HepG2 (cell line): ENCODE measurements around the gene RHOT2. TPM values are rescaled to one million over a fixed set of nuclear protein-coding genes. Genes with fewer than 3 reads are reported as not detected.

Source experiments
- BHLHE40 ChIP-seq: IDR thresholded peaks from 2 replicates; pipeline ENCODE4 v1.6.1; 2011; ENCODE audit warnings: low read length, improper control_type of control experiment
- DR1 ChIP-seq: sonication (generic); formaldehyde crosslinking; IDR thresholded peaks from 2 replicates; pipeline ENCODE4 v1.8.0; 2021; ENCODE audit warnings: mild to moderate bottlenecking, missing genetic modification reagents, inconsistent platforms
- FOSL2 ChIP-seq: sonication (generic); formaldehyde crosslinking; IDR thresholded peaks from 2 replicates; pipeline ENCODE4 v1.4.0; 2020; ENCODE audit warnings: missing genetic modification reagents
- FOXC1 ChIP-seq: sonication (generic); formaldehyde crosslinking; IDR thresholded peaks from 2 replicates; pipeline ENCODE4 v1.8.0; 2022; ENCODE audit warnings: mild to moderate bottlenecking, missing genetic modification reagents, borderline replicate concordance
- SAP130 ChIP-seq: IDR thresholded peaks from 2 replicates; pipeline ENCODE4 v1.6.1; 2016; ENCODE audit warnings: low read depth
- SP4 ChIP-seq: sonication (generic); formaldehyde crosslinking; IDR thresholded peaks from 2 replicates; pipeline ENCODE4 v1.8.1; 2023; ENCODE audit warnings: mild to moderate bottlenecking, missing genetic modification reagents
- TEAD2 ChIP-seq: sonication (generic); formaldehyde crosslinking; IDR thresholded peaks from 2 replicates; pipeline ENCODE4 v1.9.0; 2021; ENCODE audit warnings: missing genetic modification reagents
- TRIM24 ChIP-seq: sonication (generic); formaldehyde crosslinking; IDR thresholded peaks from 2 replicates; pipeline ENCODE4 v1.8.0; 2022; ENCODE audit warnings: mild to moderate bottlenecking, missing genetic modification reagents
- WIZ ChIP-seq: sonication (generic); formaldehyde crosslinking; IDR thresholded peaks from 2 replicates; pipeline ENCODE4 v1.5.1; 2020; ENCODE audit warnings: mild to moderate bottlenecking, missing genetic modification reagents
- ZFP36L2 ChIP-seq: sonication (generic); formaldehyde crosslinking; IDR thresholded peaks from 2 replicates; pipeline ENCODE4 v1.4.0; 2020; ENCODE audit warnings: missing genetic modification reagents
- ZNF549 ChIP-seq: sonication (generic); formaldehyde crosslinking; IDR thresholded peaks from 2 replicates; pipeline ENCODE4 v1.5.0; 2020; ENCODE audit warnings: missing genetic modification reagents
- ZNF660 ChIP-seq: sonication (generic); formaldehyde crosslinking; IDR thresholded peaks from 2 replicates; pipeline ENCODE4 v1.5.1; 2020; ENCODE audit warnings: mild to moderate bottlenecking, low read depth, missing genetic modification reagents, borderline replicate concordance
- ZNF768 ChIP-seq: sonication (generic); formaldehyde crosslinking; IDR thresholded peaks from 2 replicates; pipeline ENCODE4 v1.4.0; 2020; ENCODE audit warnings: missing genetic modification reagents
- ZNF850 ChIP-seq: sonication (generic); formaldehyde crosslinking; conservative IDR thresholded peaks from 2 replicates; pipeline ENCODE4 v1.9.0; 2021; ENCODE audit warnings: mild to moderate bottlenecking, missing genetic modification reagents
- ZNF891 ChIP-seq: sonication (generic); formaldehyde crosslinking; IDR thresholded peaks from 2 replicates; pipeline ENCODE4 v1.5.0; 2020; ENCODE audit warnings: mild to moderate bottlenecking, missing genetic modification reagents
- polyA plus RNA-seq, 8 experiments: library from polyadenylated mRNA; depleted of rRNA in 3 of 8; stranded (reverse) in 7 of 8; unstranded in 1 of 8; fragments of >200 nt; fragmentation: Illumina TruSeq in 4 of 8; extraction: Trizol in 4 of 8; gene quantifications; 2 replicates each; pipeline versions ENCODE4 v1.2.1 to v1.2.3, GENCODE V29; 2011 to 2016; ENCODE audit warnings: low read depth in 4 of 8, missing spikeins in 1 of 8, mixed read lengths in 1 of 8; ENCODE audit not compliant: insufficient read depth in 1 of 8
- total RNA-seq, 5 experiments: library from RNA; depleted of rRNA; stranded (reverse); fragments of >200 nt; fragmentation: Illumina TruSeq; extraction: Trizol; gene quantifications; 2 replicates each; pipeline ENCODE4 v1.2.3, GENCODE V29; 2016; ENCODE audit warnings: low read depth in 1 of 5
- TF ChIP-seq, protein P1 (sequence below): sonication (generic); formaldehyde crosslinking; conservative IDR thresholded peaks from 2 replicates; pipeline ENCODE4 v1.4.0; 2020; ENCODE audit warnings: missing genetic modification reagents
- TF ChIP-seq, protein P2 (sequence below): IDR thresholded peaks from 2 replicates; pipeline ENCODE4 v1.6.1; 2016
- TF ChIP-seq, protein P3 (sequence below): sonication (generic); formaldehyde crosslinking; IDR thresholded peaks from 2 replicates; pipeline ENCODE4 v1.9.0; 2022; ENCODE audit warnings: missing genetic modification reagents, mild to moderate bottlenecking, borderline replicate concordance
- TF ChIP-seq, protein P4 (sequence below): sonication (generic); formaldehyde crosslinking; IDR thresholded peaks from 2 replicates; pipeline ENCODE4 v1.4.0; 2020; ENCODE audit warnings: mild to moderate bottlenecking, missing genetic modification reagents
- TF ChIP-seq, protein P5 (sequence below): sonication (generic); formaldehyde crosslinking; IDR thresholded peaks from 2 replicates; pipeline ENCODE4 v1.4.0; 2020; ENCODE audit warnings: mild to moderate bottlenecking, low read depth, missing genetic modification reagents

RHOT2 gene
- total and polyA plus RNA-seq, 2 of the 13 experiments (the other 11 are each of a cell fraction or from before 2014, with no cell fraction given) = 63.6 to 76.9 TPM

DNA sequence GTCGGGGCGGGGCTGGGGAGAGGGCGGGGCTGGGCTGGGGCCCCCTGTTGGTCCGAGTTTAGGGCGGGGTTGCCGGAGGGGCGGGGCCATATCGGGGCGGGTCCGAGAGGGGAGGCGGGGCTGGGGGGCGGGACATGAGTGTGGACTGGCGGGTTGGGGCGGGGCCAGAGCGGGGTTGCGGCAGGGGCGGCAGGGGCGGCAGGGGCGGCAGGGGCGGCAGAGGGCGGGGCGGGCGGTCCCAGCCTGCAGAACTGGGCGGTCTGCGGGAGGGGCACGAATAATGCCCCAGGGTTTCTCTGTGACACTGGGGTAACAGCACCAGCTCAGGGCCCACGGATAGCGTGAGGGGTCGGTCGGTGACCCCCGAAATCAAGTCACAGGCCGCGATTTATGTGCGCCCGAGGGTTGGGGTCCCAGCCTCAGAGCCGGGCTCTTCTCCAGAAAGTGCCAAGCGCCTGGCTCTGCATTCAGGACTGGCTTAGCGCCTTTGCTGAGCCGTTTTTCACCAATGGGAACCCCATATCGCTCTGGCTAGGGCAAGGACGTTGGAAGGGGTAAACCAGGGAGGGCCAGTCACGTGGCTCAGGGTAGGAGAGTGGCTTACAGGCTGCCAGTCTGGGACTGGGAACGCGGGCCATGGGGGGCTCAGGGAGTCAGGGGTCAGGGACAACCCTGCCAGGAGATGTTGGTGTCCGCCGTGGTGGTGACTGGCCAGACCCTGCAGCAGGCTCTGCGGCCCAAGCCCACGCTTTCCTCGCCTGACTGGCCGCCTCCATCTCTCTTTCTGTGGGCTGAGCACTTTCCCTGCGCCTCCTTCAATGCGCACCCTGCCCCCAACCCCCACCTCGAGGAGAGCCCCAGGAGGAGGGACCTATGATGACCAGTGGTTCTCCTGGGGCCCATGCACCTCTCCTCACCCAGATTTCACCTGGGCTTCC, 30.6 kb upstream of the RHOT2 start (continued):
- TF ChIP-seq, protein P1, sequence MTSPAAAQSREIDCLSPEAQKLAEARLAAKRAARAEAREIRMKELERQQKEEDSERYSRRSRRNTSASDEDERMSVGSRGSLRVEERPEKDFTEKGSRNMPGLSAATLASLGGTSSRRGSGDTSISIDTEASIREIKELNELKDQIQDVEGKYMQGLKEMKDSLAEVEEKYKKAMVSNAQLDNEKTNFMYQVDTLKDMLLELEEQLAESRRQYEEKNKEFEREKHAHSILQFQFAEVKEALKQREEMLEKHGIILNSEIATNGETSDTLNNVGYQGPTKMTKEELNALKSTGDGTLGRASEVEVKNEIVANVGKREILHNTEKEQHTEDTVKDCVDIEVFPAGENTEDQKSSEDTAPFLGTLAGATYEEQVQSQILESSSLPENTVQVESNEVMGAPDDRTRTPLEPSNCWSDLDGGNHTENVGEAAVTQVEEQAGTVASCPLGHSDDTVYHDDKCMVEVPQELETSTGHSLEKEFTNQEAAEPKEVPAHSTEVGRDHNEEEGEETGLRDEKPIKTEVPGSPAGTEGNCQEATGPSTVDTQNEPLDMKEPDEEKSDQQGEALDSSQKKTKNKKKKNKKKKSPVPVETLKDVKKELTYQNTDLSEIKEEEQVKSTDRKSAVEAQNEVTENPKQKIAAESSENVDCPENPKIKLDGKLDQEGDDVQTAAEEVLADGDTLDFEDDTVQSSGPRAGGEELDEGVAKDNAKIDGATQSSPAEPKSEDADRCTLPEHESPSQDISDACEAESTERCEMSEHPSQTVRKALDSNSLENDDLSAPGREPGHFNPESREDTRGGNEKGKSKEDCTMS = no peak
- TF ChIP-seq DR1 = no peak; the same call in 1 of the 2 replicates
- TF ChIP-seq ZNF891 (CRISPR knock-in tag) = 0 out of 2 replicates have a peak, but pooled peaks have one; percentile 26
- no peak for TF ChIP-seq ZNF660 (CRISPR knock-in tag)
- TF ChIP-seq ZNF850 = no peak
- TF ChIP-seq SP4 (CRISPR knock-in tag) = peak; percentile 27; the same call in 1 of the 2 replicates
- TF ChIP-seq WIZ (CRISPR knock-in tag) = peak; percentile 33; the same call in 1 of the 2 replicates
- TF ChIP-seq ZFP36L2 = no peak
- peak; percentile 9; the same call in 1 of the 2 replicates for TF ChIP-seq SAP130
- no peak for TF ChIP-seq TEAD2 (CRISPR knock-in tag)
- no peak for TF ChIP-seq TRIM24 (CRISPR knock-in tag)
- TF ChIP-seq, protein P2, sequence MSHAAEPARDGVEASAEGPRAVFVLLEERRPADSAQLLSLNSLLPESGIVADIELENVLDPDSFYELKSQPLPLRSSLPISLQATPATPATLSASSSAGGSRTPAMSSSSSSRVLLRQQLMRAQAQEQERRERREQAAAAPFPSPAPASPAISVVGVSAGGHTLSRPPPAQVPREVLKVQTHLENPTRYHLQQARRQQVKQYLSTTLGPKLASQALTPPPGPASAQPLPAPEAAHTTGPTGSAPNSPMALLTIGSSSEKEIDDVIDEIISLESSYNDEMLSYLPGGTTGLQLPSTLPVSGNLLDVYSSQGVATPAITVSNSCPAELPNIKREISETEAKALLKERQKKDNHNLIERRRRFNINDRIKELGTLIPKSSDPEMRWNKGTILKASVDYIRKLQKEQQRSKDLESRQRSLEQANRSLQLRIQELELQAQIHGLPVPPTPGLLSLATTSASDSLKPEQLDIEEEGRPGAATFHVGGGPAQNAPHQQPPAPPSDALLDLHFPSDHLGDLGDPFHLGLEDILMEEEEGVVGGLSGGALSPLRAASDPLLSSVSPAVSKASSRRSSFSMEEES (CRISPR knock-in tag) = peak; percentile 13; the same call in 1 of the 2 replicates
- TF ChIP-seq ZNF768 = peak; percentile 63; the same call in 1 of the 2 replicates
- TF ChIP-seq BHLHE40 = no peak
- TF ChIP-seq, protein P3, sequence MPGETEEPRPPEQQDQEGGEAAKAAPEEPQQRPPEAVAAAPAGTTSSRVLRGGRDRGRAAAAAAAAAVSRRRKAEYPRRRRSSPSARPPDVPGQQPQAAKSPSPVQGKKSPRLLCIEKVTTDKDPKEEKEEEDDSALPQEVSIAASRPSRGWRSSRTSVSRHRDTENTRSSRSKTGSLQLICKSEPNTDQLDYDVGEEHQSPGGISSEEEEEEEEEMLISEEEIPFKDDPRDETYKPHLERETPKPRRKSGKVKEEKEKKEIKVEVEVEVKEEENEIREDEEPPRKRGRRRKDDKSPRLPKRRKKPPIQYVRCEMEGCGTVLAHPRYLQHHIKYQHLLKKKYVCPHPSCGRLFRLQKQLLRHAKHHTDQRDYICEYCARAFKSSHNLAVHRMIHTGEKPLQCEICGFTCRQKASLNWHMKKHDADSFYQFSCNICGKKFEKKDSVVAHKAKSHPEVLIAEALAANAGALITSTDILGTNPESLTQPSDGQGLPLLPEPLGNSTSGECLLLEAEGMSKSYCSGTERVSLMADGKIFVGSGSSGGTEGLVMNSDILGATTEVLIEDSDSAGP (CRISPR knock-in tag) = peak; percentile 51; the same call in 1 of the 2 replicates
- TF ChIP-seq, protein P4, sequence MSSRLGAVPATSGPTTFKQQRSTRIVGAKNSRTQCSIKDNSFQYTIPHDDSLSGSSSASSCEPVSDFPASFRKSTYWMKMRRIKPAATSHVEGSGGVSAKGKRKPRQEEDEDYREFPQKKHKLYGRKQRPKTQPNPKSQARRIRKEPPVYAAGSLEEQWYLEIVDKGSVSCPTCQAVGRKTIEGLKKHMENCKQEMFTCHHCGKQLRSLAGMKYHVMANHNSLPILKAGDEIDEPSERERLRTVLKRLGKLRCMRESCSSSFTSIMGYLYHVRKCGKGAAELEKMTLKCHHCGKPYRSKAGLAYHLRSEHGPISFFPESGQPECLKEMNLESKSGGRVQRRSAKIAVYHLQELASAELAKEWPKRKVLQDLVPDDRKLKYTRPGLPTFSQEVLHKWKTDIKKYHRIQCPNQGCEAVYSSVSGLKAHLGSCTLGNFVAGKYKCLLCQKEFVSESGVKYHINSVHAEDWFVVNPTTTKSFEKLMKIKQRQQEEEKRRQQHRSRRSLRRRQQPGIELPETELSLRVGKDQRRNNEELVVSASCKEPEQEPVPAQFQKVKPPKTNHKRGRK (CRISPR knock-in tag) = no peak
- peak; percentile 49; the same call in 1 of the 2 replicates for TF ChIP-seq FOXC1 (CRISPR knock-in tag)
- TF ChIP-seq, protein P5, sequence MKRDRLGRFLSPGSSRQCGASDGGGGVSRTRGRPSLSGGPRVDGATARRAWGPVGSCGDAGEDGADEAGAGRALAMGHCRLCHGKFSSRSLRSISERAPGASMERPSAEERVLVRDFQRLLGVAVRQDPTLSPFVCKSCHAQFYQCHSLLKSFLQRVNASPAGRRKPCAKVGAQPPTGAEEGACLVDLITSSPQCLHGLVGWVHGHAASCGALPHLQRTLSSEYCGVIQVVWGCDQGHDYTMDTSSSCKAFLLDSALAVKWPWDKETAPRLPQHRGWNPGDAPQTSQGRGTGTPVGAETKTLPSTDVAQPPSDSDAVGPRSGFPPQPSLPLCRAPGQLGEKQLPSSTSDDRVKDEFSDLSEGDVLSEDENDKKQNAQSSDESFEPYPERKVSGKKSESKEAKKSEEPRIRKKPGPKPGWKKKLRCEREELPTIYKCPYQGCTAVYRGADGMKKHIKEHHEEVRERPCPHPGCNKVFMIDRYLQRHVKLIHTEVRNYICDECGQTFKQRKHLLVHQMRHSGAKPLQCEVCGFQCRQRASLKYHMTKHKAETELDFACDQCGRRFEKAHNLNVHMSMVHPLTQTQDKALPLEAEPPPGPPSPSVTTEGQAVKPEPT (CRISPR knock-in tag) = no peak
- no peak for TF ChIP-seq FOSL2 (CRISPR knock-in tag)
- TF ChIP-seq ZNF549 = no peak
